Gastrocnemius medialis (tissue), 4 donors: ENCODE measurements around the gene CLPX. TPM values are rescaled to one million over a fixed set of nuclear protein-coding genes. Genes with fewer than 3 reads are reported as not detected.

Experiments used
- ATAC-seq, 2 donors: fragments of 150-250 bp; one replicate each; pipeline ENCODE4 v1.9.1; 2016
- DNase-seq, 2 donors: peaks; one replicate each; pipeline ENCODE4 v3.0.0-alpha.2; 2019
- H3K27ac ChIP-seq, 4 donors: fragments of 200-600 bp; sonication (generic); 1 replicate in 1 of 4; 2 replicates in 3 of 4; pipeline ENCODE4 v1.5.1; 2016 to 2018; ENCODE audit warnings: mild to moderate bottlenecking in 2 of 4, moderate library complexity in 1 of 4
- H3K27me3 ChIP-seq, 3 donors: fragments of 200-600 bp; sonication (generic) in 2 of 3; 1 replicate in 1 of 3; 2 replicates in 2 of 3; pipeline versions ENCODE4 v1.5.1 to v1.6.0; 2016 to 2019; ENCODE audit warnings: mild to moderate bottlenecking in 1 of 3, moderate library complexity in 1 of 3
- H3K36me3 ChIP-seq, 2 donors: fragments of 200-600 bp; sonication (generic) in 1 of 2; one replicate each; pipeline ENCODE4 v1.5.1; 2017 to 2018
- H3K4me1 ChIP-seq, 2 donors: fragments of 200-600 bp; sonication (generic) in 1 of 2; one replicate each; pipeline ENCODE4 v1.5.1; 2016 to 2017; ENCODE audit warnings: mild to moderate bottlenecking in 2 of 2
- H3K4me3 ChIP-seq, 4 donors: fragments of 200-600 bp; sonication (generic) in 3 of 4; 1 replicate in 1 of 4; 2 replicates in 3 of 4; pipeline ENCODE4 v1.5.1; 2016 to 2019; ENCODE audit warnings: mild to moderate bottlenecking in 2 of 4
- H3K9me3 ChIP-seq, 3 donors: fragments of 200-600 bp; sonication (generic) in 2 of 3; 1 replicate in 1 of 3; 2 replicates in 2 of 3; pipeline ENCODE4 v1.5.1; 2016 to 2019
- CTCF ChIP-seq, 5 experiments: fragments of 450-650 bp in 3 of 5; fragments of 200-600 bp in 2 of 5; sonication (generic) in 2 of 5; IDR thresholded peaks in 4 of 5; conservative IDR thresholded peaks in 1 of 5; 1 replicate in 4 of 5; 2 replicates in 1 of 5; pipeline ENCODE4 v1.5.1; 2016 to 2019; ENCODE audit warnings: antibody characterized with exemption in 5 of 5, mild to moderate bottlenecking in 3 of 5, moderate library complexity in 3 of 5
- POLR2A ChIP-seq, 2 donors: fragments of 450-650 bp; IDR thresholded peaks; one replicate each; pipeline ENCODE4 v1.6.1; 2017; ENCODE audit warnings: antibody characterized with exemption in 2 of 2, mild to moderate bottlenecking in 2 of 2, moderate library complexity in 2 of 2
- in situ Hi-C, 4 donors: fragments of 200-750 bp; cut with MboI; loops; one replicate each; pipeline versions ENCODE4 v1.15.0 to v1.8.0; 2017; ENCODE audit warnings: low sequenced_read_pairs in 4 of 4
- intact Hi-C: fragments of 100-400 bp; cut with DNase I; formaldehyde crosslinking; loops from one replicate; pipeline ENCODE4 v1.15.1; 2023; ENCODE audit warnings: low total_unique reads
- total RNA-seq, 4 donors: library from RNA; depleted of rRNA; stranded (reverse); fragments of >200 nt; gene quantifications; one replicate each; pipeline versions ENCODE4 v1.1.0 to v1.2.3, GENCODE V29; 2016

The CLPX gene
- total RNA-seq, 4 donors from 2014 or later, result 49.3 to 116 (median 63.3) TPM

- peak overlapping the region in 2 of 4 donors; percentile 69 to 76 for H3K4me3 ChIP-seq
- H3K9me3 ChIP-seq, result no peaks in the 10 kb centered on the region
- in situ Hi-C loops, result no loop called here
- intact Hi-C loops, result loop anchor here (2.0 to 10.0 kb wide), 3 partner anchors 50 to 480 kb away; partner anchors contain the start of genes CLPX, INTS14 and PARP16
- no peak overlapping the region for H3K27ac ChIP-seq
- TF ChIP-seq POLR2A (IDR thresholded peaks at IDR 0.05) (no peak), CTCF (IDR thresholded peaks at IDR 0.05 in 4 of 5, conservative IDR thresholded peaks at IDR 0.05 in 1 of 5) (no peak)
- H3K4me1 ChIP-seq, result peaks cover 18 to 30% of the 10 kb centered on the region in 2 donors
- peaks cover 0 to 4% of the 10 kb centered on the region in 2 donors for H3K36me3 ChIP-seq
- no peak for DNase-seq
- no peaks in the 10 kb centered on the region for H3K27me3 ChIP-seq
- no peak for ATAC-seq
Measured at GRCh38 chr15:65134538-65134937, 50.6 kb downstream of the CLPX start.

- H3K4me1 ChIP-seq, result peaks cover 18 to 30% of the 10 kb centered on the region in 2 donors
- intact Hi-C loops, result loop anchor here (2.0 to 10.0 kb wide), 3 partner anchors 51 to 481 kb away; partner anchors contain the start of genes CLPX, INTS14 and PARP16
Measured at GRCh38 chr15:65133548-65134200, 51.5 kb downstream of the CLPX start, which contains the start of gene PDCD7. Gene PDCD7 (minus strand): TSS chr15:65133808. CDS start chr15:65133781, 27 bp downstream.

GRCh38 chr15:65132878-65133547 lies 52.1 kb downstream of the CLPX start:
- Histone ChIP-seq H3K27ac (peak overlapping the region; percentile 71 to 89 (median 88)), H3K9me3 (no peaks in the 10 kb centered on the region), H3K27me3 (no peaks in the 10 kb centered on the region), H3K4me3 (peak overlapping the region; percentile 69 to 93 (median 78)), H3K36me3 (peaks cover 2 to 17% of the 10 kb centered on the region in 2 donors), H3K4me1 (peaks cover 18 to 30% of the 10 kb centered on the region in 2 donors)
- intact Hi-C loops (loop anchor here (5.0 to 10.0 kb wide), 2 partner anchors 154 to 482 kb away; partner anchors contain the start of genes INTS14 and PARP16), in situ Hi-C loops (no loop called here)
- ATAC-seq (peak; percentile 56 to 65), DNase-seq (no peak)
- TF ChIP-seq CTCF (IDR thresholded peaks at IDR 0.05 in 4 of 5, conservative IDR thresholded peaks at IDR 0.05 in 1 of 5) (no peak), POLR2A (IDR thresholded peaks at IDR 0.05) (no peak)

More at GRCh38 chr15:65133548-65134200, 51.5 kb downstream of the CLPX start, which contains the start of gene PDCD7:
- no peak for TF ChIP-seq CTCF (IDR thresholded peaks at IDR 0.05 in 4 of 5, conservative IDR thresholded peaks at IDR 0.05 in 1 of 5)
- peak; percentile 69 to 72 for TF ChIP-seq POLR2A (IDR thresholded peaks at IDR 0.05)
- H3K4me3 ChIP-seq, result peak within 1 kb of the TSS; percentile 69 to 93 (median 78)
- no peaks in the 10 kb centered on the region for H3K27me3 ChIP-seq
- H3K36me3 ChIP-seq, result peaks cover 0 to 10% of the 10 kb centered on the region in 2 donors
- DNase-seq (peak; percentile 75 to 81), ATAC-seq (peak; percentile 97 to 99)
- no peaks in the 10 kb centered on the region for H3K9me3 ChIP-seq
- peak within 1 kb of the TSS; percentile 71 to 89 (median 88) for H3K27ac ChIP-seq
- in situ Hi-C loops, result no loop called here

GRCh38 chr15:65130941-65131340 lies 54.2 kb downstream of the CLPX start:
- H3K9me3 ChIP-seq, result no peaks in the 10 kb centered on the region
- TF ChIP-seq CTCF (IDR thresholded peaks at IDR 0.05 in 4 of 5, conservative IDR thresholded peaks at IDR 0.05 in 1 of 5) (no peak), POLR2A (IDR thresholded peaks at IDR 0.05) (no peak)
- peaks cover 18 to 30% of the 10 kb centered on the region in 2 donors for H3K4me1 ChIP-seq
- in situ Hi-C loops (no loop called here), intact Hi-C loops (loop anchor here (5.0 to 10.0 kb wide), 2 partner anchors 156 to 484 kb away; partner anchors contain the start of genes INTS14 and PARP16)
- H3K27ac ChIP-seq, result no peak overlapping the region
- no peak overlapping the region for H3K4me3 ChIP-seq
- DNase-seq (no peak), ATAC-seq (no peak)
- H3K27me3 ChIP-seq, result no peaks in the 10 kb centered on the region
- peaks cover 2 to 33% of the 10 kb centered on the region in 2 donors for H3K36me3 ChIP-seq
